Gastrocnemius medialis (tissue), 4 donors: ENCODE measurements around the gene LPAR6.

Source experiments
- POLR2A ChIP-seq, 2 donors: fragments of 450-650 bp; IDR thresholded peaks; one replicate each; pipeline ENCODE4 v1.6.1; 2017; ENCODE audit warnings: antibody characterized with exemption in 2 of 2, mild to moderate bottlenecking in 2 of 2, moderate library complexity in 2 of 2
- TF ChIP-seq, protein P1 (sequence below), 5 experiments: fragments of 450-650 bp in 3 of 5; fragments of 200-600 bp in 2 of 5; sonication (generic) in 2 of 5; IDR thresholded peaks in 4 of 5; conservative IDR thresholded peaks in 1 of 5; 1 replicate in 4 of 5; 2 replicates in 1 of 5; pipeline ENCODE4 v1.5.1; 2016 to 2019; ENCODE audit warnings: antibody characterized with exemption in 5 of 5, mild to moderate bottlenecking in 3 of 5, moderate library complexity in 3 of 5

- no peak for TF ChIP-seq POLR2A (IDR thresholded peaks at IDR 0.05)
- TF ChIP-seq, protein P1, sequence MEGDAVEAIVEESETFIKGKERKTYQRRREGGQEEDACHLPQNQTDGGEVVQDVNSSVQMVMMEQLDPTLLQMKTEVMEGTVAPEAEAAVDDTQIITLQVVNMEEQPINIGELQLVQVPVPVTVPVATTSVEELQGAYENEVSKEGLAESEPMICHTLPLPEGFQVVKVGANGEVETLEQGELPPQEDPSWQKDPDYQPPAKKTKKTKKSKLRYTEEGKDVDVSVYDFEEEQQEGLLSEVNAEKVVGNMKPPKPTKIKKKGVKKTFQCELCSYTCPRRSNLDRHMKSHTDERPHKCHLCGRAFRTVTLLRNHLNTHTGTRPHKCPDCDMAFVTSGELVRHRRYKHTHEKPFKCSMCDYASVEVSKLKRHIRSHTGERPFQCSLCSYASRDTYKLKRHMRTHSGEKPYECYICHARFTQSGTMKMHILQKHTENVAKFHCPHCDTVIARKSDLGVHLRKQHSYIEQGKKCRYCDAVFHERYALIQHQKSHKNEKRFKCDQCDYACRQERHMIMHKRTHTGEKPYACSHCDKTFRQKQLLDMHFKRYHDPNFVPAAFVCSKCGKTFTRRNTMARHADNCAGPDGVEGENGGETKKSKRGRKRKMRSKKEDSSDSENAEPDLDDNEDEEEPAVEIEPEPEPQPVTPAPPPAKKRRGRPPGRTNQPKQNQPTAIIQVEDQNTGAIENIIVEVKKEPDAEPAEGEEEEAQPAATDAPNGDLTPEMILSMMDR (IDR thresholded peaks at IDR 0.05 in 4 of 5, conservative IDR thresholded peaks at IDR 0.05 in 1 of 5) = no peak
Observed at GRCh38 chr13:48393030-48393697, 19.7 kb downstream of the LPAR6 start.
